Amniotic epithelial cell (primary cell): Measurements from ENCODE around the gene ASB6.
A peak's percentile ranks its signal among the peaks of the same experiment; 100 is the strongest.
"Not testable (repeated sequence)": the region's sequence is repeated elsewhere in the genome, so short reads cannot be mapped to it uniquely, and the experiment has no call there.

Experiments used
- DNase-seq: peaks from one replicate; pipeline ENCODE4 v3.0.0-alpha.2; 2010; ENCODE audit warnings: low read depth

The ASB6 gene

GRCh38 chr9:129643706-129644105, 1.8 kb upstream of the ASB6 start:
- DNase-seq = no peak

GRCh38 chr9:129640871-129641749, 841 bp downstream of the ASB6 start:
- DNase-seq = no peak

- DNase-seq = peak; percentile 79
Observed at GRCh38 chr9:129640086-129640870, 1.7 kb downstream of the ASB6 start.

- DNase-seq = no peak
Observed at GRCh38 chr9:129639756-129640085, 2.2 kb downstream of the ASB6 start.

GRCh38 chr9:129639034-129639630, 2.8 kb downstream of the ASB6 start:
- DNase-seq = no peak

- DNase-seq = no peak
Observed at GRCh38 chr9:129637673-129638439, 4.1 kb downstream of the ASB6 start.

GRCh38 chr9:129637102-129637501, 4.8 kb downstream of the ASB6 start:
- DNase-seq = no peak

- not testable (repeated sequence) for DNase-seq
Observed at GRCh38 chr9:129636343-129636742, 5.6 kb downstream of the ASB6 start.

GRCh38 chr9:129635099-129636065, 6.6 kb downstream of the ASB6 start:
- DNase-seq = no peak

GRCh38 chr9:129633848-129634247, 8.1 kb downstream of the ASB6 start:
- no peak for DNase-seq

- no peak for DNase-seq
Observed at GRCh38 chr9:129633207-129633606, 8.7 kb downstream of the ASB6 start.

- no peak for DNase-seq
Observed at GRCh38 chr9:129632460-129632859, 9.5 kb downstream of the ASB6 start.

GRCh38 chr9:129631674-129632129, 10.2 kb downstream of the ASB6 start:
- DNase-seq = no peak

- DNase-seq = no peak
Observed at GRCh38 chr9:129630967-129631673, 10.8 kb downstream of the ASB6 start.

- no peak for DNase-seq
Observed at GRCh38 chr9:129629251-129629820, 12.6 kb downstream of the ASB6 start.

- no peak for DNase-seq
Observed at GRCh38 chr9:129628709-129629108, 13.2 kb downstream of the ASB6 start.

GRCh38 chr9:129627556-129628440, 14.2 kb downstream of the ASB6 start:
- DNase-seq = no peak

- DNase-seq = peak; percentile 74
Observed at GRCh38 chr9:129626625-129627284, 15.2 kb downstream of the ASB6 start.
